Measurements from ENCODE around the gene LCE2B.

GRCh38 chr1:152640351-152640750 lies 45.6 kb upstream of the LCE2B start:
- no peak for TF ChIP-seq CTCF (IDR thresholded peaks at IDR 0.05)
- no peak for TF ChIP-seq POLR2A (IDR thresholded peaks at IDR 0.05)

Data from thyroid gland (tissue), 4 donors.